ENCODE measurements around the gene CCDC18.

GRCh38 chr1:93301131-93301530 lies 120.6 kb downstream of the CCDC18 start:
- TF ChIP-seq CTCF (IDR thresholded peaks at IDR 0.05) (no peak), POLR2A (IDR thresholded peaks at IDR 0.05) (no peak), POLR2AphosphoS5 (IDR thresholded peaks at IDR 0.05) (no peak)
